AG09319 (cell line): ENCODE results near the gene SMC1A.
A peak's percentile ranks its signal among the peaks of the same experiment; 100 is the strongest.

Experiments
- DNase-seq: peaks from one replicate; pipeline ENCODE4 v3.0.0-alpha.2; 2010; ENCODE audit warnings: low read depth; ENCODE audit errors: extremely low read depth
- TF ChIP-seq, protein P1 (sequence below): IDR thresholded peaks from 2 replicates; pipeline ENCODE4 v1.5.1; 2011; ENCODE audit warnings: low read depth, mild to moderate bottlenecking, inconsistent platforms, low read length, moderate library complexity

The SMC1A gene

DNA sequence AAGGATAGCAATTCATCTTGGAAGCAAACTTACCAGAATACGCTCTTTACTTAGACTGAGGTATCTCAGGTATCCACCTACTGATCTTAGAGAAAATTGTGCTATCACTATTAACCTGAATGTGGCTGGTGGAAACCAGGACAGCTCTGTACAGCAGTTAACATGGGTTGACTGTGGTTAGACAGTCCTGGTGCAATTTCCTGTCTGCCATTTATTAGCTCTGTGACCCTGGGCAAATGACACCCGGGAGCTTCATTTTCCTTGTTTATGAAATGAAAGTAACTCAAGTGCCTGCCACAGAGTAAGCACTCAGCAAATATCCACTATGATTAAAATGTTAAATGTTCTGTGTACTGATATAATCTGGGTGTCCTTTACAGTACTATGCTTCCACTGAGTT lies 60.0 kb downstream of the SMC1A start:
- no peak for DNase-seq
- TF ChIP-seq, protein P1, sequence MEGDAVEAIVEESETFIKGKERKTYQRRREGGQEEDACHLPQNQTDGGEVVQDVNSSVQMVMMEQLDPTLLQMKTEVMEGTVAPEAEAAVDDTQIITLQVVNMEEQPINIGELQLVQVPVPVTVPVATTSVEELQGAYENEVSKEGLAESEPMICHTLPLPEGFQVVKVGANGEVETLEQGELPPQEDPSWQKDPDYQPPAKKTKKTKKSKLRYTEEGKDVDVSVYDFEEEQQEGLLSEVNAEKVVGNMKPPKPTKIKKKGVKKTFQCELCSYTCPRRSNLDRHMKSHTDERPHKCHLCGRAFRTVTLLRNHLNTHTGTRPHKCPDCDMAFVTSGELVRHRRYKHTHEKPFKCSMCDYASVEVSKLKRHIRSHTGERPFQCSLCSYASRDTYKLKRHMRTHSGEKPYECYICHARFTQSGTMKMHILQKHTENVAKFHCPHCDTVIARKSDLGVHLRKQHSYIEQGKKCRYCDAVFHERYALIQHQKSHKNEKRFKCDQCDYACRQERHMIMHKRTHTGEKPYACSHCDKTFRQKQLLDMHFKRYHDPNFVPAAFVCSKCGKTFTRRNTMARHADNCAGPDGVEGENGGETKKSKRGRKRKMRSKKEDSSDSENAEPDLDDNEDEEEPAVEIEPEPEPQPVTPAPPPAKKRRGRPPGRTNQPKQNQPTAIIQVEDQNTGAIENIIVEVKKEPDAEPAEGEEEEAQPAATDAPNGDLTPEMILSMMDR: no peak

DNA sequence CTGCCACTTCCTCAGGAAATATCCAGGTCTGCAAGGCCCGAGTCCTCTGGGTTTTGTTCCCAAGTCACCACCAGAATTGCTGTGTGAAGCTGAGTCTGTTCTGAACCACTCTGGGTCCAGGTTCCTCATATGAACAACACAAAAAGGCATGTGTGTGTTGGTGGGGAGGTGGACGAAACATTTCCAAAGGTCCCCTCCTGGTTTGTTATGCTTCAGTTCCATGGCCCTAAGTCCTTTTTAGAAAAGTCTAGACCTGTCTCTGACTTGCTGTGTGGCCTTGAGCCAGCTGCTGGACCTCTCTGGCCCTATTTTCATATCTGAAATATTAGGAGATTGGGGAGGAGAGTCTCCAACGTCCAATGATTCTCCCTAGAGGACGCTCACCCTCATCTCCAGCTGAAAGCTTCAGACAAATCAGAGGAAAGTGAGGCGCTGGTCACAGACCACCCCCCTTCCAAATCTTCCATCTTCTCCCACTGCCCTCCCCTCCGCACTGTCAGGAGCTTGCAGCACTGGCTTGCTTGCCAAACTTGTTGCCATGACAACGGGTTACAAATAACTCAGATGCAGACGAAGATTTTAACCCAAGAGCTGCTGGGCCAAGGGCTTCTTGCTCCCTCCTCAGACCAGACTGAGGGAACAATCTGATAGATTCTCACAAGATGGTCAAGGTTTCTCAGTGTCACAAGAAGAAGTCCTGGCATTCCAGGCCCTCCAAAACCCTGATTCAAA lies 64.5 kb downstream of the SMC1A start:
- TF ChIP-seq, protein P1: no peak
- peak; percentile 14 for DNase-seq

DNA sequence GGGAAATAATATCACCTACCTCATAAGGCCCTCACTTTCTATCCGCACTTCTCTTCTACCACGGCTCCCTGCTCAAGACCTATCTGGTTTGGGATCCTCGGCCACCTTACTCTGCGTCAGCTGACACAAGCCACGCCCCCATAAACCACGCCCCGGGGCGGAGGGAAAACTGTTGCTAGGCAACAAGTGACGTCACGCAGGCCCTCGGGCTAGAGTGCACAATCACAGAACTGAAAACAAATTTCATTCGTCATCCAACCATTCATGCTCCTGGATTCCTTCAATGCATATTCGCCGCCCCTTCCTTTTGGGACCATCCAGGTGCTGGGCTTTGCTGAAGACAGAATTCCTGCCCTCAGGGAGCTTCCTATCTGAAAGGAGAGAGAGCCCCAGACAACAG lies 66.3 kb downstream of the SMC1A start:
- TF ChIP-seq, protein P1: no peak
- DNase-seq: no peak

DNA sequence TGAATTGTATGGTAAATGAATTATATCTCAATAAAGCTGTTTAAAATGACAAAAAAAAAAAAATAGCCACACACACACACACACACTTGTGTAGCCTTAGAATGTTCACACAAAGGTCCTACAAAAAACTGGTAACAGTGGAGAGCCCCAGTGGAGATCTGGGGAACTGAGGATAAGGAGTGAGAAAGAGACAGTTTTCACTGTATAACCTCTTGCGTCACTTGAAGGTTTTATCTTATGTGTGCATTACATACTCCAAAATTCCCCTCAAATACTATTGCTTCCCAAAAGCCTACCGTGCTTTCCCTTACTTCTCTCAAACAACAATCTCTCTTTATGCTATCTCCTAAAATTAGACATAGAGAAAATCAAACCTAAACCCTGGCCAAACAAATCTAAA lies 67.8 kb downstream of the SMC1A start:
- no peak for DNase-seq
- TF ChIP-seq, protein P1: no peak

DNA sequence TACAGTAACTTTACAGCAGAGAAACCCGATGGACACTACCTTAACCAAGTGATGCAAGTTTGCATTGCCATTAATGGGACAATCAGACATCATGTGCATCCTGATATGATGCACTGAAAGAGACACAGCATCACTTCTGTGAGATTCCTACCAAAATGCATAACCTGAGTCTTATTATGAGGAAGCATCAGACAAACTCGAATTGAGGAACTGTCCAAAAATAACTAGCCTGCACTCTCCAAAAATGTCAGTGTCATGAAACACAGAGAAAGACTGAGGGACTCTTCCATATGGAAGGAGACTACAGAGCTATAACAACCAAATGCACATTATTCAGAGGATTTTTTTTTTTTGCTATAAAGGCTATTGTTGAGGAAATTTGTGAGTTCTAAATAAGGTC lies 74.5 kb downstream of the SMC1A start:
- TF ChIP-seq, protein P1: no peak
- no peak for DNase-seq

DNA sequence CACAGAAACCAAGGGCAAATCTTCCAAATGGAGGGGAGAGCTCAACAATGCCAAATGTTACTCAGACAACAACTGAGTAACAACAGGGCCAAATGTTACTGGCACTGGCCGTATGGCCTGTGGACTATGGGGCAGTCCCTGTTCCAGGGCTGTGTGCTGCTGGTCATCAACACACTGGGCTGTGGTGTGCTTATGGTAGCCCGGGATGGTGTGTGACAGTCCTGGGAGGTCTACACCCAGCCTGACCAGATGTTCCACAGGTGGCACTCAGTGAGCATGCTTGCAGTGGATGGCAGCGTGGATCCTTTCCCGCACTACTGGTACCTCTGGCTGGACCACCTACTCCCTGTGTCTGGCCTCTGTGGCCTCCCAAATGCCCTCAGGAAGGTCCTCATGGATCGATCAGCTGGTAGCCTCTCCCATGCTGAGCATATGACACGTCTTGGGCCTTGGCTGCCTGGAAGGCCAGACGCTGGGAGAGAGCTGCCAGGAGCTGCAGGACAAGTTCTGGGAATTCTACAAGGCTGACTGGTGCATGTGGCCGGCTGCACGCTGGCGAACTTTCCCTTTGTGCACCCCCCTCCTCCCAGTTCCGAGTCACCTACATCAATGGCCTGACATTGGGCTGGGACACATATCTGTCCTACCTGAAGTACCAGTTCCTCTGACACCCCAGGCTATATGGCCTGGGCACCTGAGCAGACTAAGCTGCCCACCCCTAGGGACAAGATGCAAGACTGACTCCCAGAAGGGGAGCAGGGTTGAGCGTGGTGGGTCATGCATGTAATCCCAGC lies 81.4 kb downstream of the SMC1A start:
- DNase-seq: no peak
- TF ChIP-seq, protein P1: no peak

DNA sequence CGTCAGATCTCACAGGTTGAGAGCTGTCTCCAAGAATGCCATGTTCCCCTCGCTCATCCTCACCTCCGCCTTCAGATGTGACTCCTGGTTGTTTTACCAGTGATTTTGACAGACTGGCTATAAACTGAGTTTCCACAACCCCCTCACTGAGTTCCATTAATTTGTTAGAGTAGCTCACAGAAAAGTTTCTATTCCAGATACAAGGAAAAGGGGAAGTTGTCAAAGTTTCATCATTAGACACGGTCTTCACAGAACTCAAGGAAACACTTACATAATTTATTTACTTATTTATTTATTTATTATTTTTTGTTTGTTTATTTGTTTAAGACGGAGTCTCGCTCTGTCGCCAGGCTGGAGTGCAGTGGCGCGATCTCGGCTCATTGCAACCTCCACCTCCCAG lies 85.4 kb downstream of the SMC1A start:
- DNase-seq: no peak
- TF ChIP-seq, protein P1: no peak
